Measurements from ENCODE around the gene SERTAD3. TPM values are rescaled to one million over a fixed set of nuclear protein-coding genes. Genes with fewer than 3 reads are reported as not detected.

The SERTAD3 gene
- total and polyA plus RNA-seq, 11 donors = 17.6 to 38.7 (median 26.0) TPM

GRCh38 chr19:40445780-40446262, 1.7 kb upstream of the SERTAD3 start:
- WGBS, 4 donors = 74 to 78% (median 77%) methylated on average over 9 of the region's 9 CpGs

GRCh38 chr19:40444825-40445312, 734 bp upstream of the SERTAD3 start:
- H3K4me1 ChIP-seq = peaks cover 5 to 31% (median 23%) of the 10 kb centered on the region in 12 donors
- no peak for DNase-seq
- peak overlapping the region; percentile 62 to 99 (median 90) for H3K4me3 ChIP-seq
- no peaks in the 10 kb centered on the region for H3K9me3 ChIP-seq
- 20 to 24% (median 20%) methylated on average over 18 of the region's 18 CpGs for WGBS, 4 donors
- peak overlapping the region; percentile 89 to 100 (median 98) for H3K27ac ChIP-seq
- intact Hi-C loops (cut with DNase I) = loop anchor here in 4 of 10 donors (1.0 to 5.0 kb wide), 4 partner anchors 20 to 98 kb away; partner anchors contain the start of genes BLVRB (in 2 of the 4), C19orf47 (in 1 of the 4), PLD3 (in 1 of the 4) and SERTAD1 (in 1 of the 4)
- no peak for TF ChIP-seq POLR2A (IDR thresholded peaks at IDR 0.05)
- peak in 6 of 12 donors; percentile 1 to 34 (median 22) for TF ChIP-seq CTCF (IDR thresholded peaks at IDR 0.05)
- no peaks in the 10 kb centered on the region for H3K27me3 ChIP-seq
- H3K36me3 ChIP-seq = peaks cover 0 to 58% (median 48%) of the 10 kb centered on the region in 9 donors
- no peak for ATAC-seq

More at GRCh38 chr19:40445780-40446262, 1.7 kb upstream of the SERTAD3 start:
- ATAC-seq (no peak), DNase-seq (no peak)
- Histone ChIP-seq H3K27me3 (no peaks in the 10 kb centered on the region), H3K4me1 (peaks cover 5 to 26% (median 22%) of the 10 kb centered on the region in 12 donors), H3K9me3 (no peaks in the 10 kb centered on the region), H3K27ac (no peak overlapping the region), H3K4me3 (no peak overlapping the region), H3K36me3 (peaks cover 0 to 53% (median 40%) of the 10 kb centered on the region in 9 donors)
- intact Hi-C loops (cut with DNase I) = no loop called here
- TF ChIP-seq CTCF (IDR thresholded peaks at IDR 0.05) = no peak
- TF ChIP-seq POLR2A (IDR thresholded peaks at IDR 0.05) = no peak

- DNase-seq (peak; percentile 99 to 100 (median 100)), ATAC-seq (peak; percentile 88 to 93 (median 92))
- Histone ChIP-seq H3K27me3 (no peaks in the 10 kb centered on the region), H3K4me1 (peaks cover 5 to 31% (median 23%) of the 10 kb centered on the region in 12 donors), H3K36me3 (peaks cover 0 to 43% (median 33%) of the 10 kb centered on the region in 9 donors), H3K27ac (peak overlapping the region; percentile 89 to 100 (median 98)), H3K9me3 (no peaks in the 10 kb centered on the region), H3K4me3 (peak overlapping the region; percentile 62 to 99 (median 90))
- intact Hi-C loops (cut with DNase I) = loop anchor here in 6 of 10 donors (1.0 to 5.0 kb wide), 7 partner anchors 9 to 96 kb away; partner anchors contain the start of genes SERTAD1 (in 2 of the 6), C19orf47 (in 1 of the 6) and PLD3 (in 1 of the 6)
- TF ChIP-seq POLR2A (IDR thresholded peaks at IDR 0.05) = peak in 1 of 2 donors; percentile 74
- TF ChIP-seq CTCF (IDR thresholded peaks at IDR 0.05) = no peak
- WGBS, 4 donors = 0% methylated on average over 30 to 52 of the region's 52 CpGs
Measured at GRCh38 chr19:40443131-40443999, 770 bp downstream of the SERTAD3 start.
